ENCODE results near the gene CCDC24.

DNA sequence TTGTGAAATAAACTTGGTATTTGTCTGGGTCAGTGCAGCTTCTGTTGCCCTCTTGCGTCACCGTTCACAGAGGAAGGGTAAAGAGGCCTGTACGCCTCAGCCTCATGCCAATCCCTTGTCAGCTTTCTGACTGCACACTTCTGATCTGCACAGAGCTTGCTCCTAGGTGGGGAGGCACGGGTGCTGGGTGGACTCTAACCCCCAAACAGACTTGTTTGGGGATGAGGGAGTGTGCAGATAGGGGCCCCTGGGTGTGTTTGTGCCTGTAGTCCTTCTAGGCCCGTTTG, 13.2 kb upstream of the CCDC24 start:
- TF ChIP-seq, protein P1, sequence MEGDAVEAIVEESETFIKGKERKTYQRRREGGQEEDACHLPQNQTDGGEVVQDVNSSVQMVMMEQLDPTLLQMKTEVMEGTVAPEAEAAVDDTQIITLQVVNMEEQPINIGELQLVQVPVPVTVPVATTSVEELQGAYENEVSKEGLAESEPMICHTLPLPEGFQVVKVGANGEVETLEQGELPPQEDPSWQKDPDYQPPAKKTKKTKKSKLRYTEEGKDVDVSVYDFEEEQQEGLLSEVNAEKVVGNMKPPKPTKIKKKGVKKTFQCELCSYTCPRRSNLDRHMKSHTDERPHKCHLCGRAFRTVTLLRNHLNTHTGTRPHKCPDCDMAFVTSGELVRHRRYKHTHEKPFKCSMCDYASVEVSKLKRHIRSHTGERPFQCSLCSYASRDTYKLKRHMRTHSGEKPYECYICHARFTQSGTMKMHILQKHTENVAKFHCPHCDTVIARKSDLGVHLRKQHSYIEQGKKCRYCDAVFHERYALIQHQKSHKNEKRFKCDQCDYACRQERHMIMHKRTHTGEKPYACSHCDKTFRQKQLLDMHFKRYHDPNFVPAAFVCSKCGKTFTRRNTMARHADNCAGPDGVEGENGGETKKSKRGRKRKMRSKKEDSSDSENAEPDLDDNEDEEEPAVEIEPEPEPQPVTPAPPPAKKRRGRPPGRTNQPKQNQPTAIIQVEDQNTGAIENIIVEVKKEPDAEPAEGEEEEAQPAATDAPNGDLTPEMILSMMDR (conservative IDR thresholded peaks at IDR 0.05 in 1 of 2, IDR thresholded peaks at IDR 0.05 in 1 of 2; ENCODE audit: low read depth in 1 of 2, low read length in 2 of 2): no peak
- no peak for TF ChIP-seq EZH2 (IDR thresholded peaks at IDR 0.05; ENCODE audit: low read length, missing control alignments)
